PC-9 (cell line): ENCODE measurements around the gene OR8G1. TPM values are rescaled to one million over a fixed set of nuclear protein-coding genes. Genes with fewer than 3 reads are reported as not detected.

Experiments used
- BruUV-seq: library from RNA; stranded (reverse); fragments of 400-500 nt; replicated peaks from 2 replicates; lab custom pipeline; 2021; lab: Mats Ljungman, UMichigan
- CTCF ChIA-PET: fragments of 300-600 bp; sonication (Branson Sonifier 250); formaldehyde crosslinking; loops from one replicate; lab custom pipeline; 2022; ENCODE audit warnings: antibody characterized with exemption; lab: Charles Lee
- POLR2A ChIA-PET: fragments of 300-600 bp; sonication (Branson Sonifier 250); formaldehyde crosslinking; loops from one replicate; lab custom pipeline; 2022; ENCODE audit warnings: antibody characterized with exemption; ENCODE audit not compliant: unreplicated experiment; lab: Charles Lee
- DNase-seq, 2 experiments: peaks; one replicate each; pipeline versions ENCODE4 v3.0.0 to v3.0.0-alpha.2; 2015 to 2022; ENCODE audit warnings: mixed read lengths in 1 of 2
- H2AFZ ChIP-seq: fragments of 200-600 bp; sonication (generic); 2 replicates; pipeline ENCODE4 v1.8.1; 2017; ENCODE audit warnings: antibody characterized with exemption
- H3F3A ChIP-seq: fragments of 200-600 bp; sonication (generic); 2 replicates; pipeline ENCODE4 v1.8.1; 2017; ENCODE audit warnings: antibody characterized with exemption, mild to moderate bottlenecking, low read depth; ENCODE audit not compliant: insufficient read depth
- H3K27ac ChIP-seq: fragments of 200-600 bp; sonication (generic); 2 replicates; pipeline ENCODE4 v1.6.1; 2016; ENCODE audit warnings: mixed run types
- H3K27me3 ChIP-seq: fragments of 200-600 bp; sonication (generic); 2 replicates; pipeline ENCODE4 v1.6.1; 2016; ENCODE audit warnings: low read depth, mixed run types; ENCODE audit not compliant: insufficient read depth
- H3K36me3 ChIP-seq: fragments of 200-600 bp; sonication (generic); 2 replicates; pipeline ENCODE4 v1.6.1; 2016; ENCODE audit warnings: low read depth, mixed run types
- H3K4me1 ChIP-seq: fragments of 200-600 bp; sonication (generic); replicated peaks from 2 replicates; pipeline ENCODE4 v1.6.1; 2016; ENCODE audit warnings: mixed run types; ENCODE audit not compliant: insufficient read depth
- H3K4me2 ChIP-seq: fragments of 200-600 bp; sonication (generic); 2 replicates; pipeline ENCODE4 v1.6.1; 2017; ENCODE audit warnings: mixed run types
- H3K4me3 ChIP-seq: fragments of 200-600 bp; sonication (generic); 2 replicates; pipeline ENCODE4 v1.6.1; 2016; ENCODE audit warnings: mixed run types
- H3K79me2 ChIP-seq: fragments of 200-600 bp; sonication (generic); 2 replicates; pipeline ENCODE4 v1.6.1; 2017; ENCODE audit warnings: low read depth, mixed run types
- H3K9me2 ChIP-seq: fragments of 200-600 bp; sonication (generic); 2 replicates; pipeline ENCODE4 v1.8.1; 2017; ENCODE audit warnings: mild to moderate bottlenecking; ENCODE audit not compliant: insufficient read depth
- H3K9me3 ChIP-seq: fragments of 200-600 bp; sonication (generic); 2 replicates; pipeline ENCODE4 v1.8.1; 2016; ENCODE audit warnings: low read depth; ENCODE audit not compliant: insufficient read depth
- H4K20me1 ChIP-seq: fragments of 200-600 bp; sonication (generic); 2 replicates; pipeline ENCODE4 v1.8.1; 2017; ENCODE audit not compliant: insufficient read depth
- CTCF ChIP-seq: fragments of 200-600 bp; sonication (generic); conservative IDR thresholded peaks from 2 replicates; pipeline ENCODE4 v1.6.1; 2017; ENCODE audit warnings: mixed run types, antibody characterized with exemption, mild to moderate bottlenecking, moderate library complexity
- EZH2 ChIP-seq: fragments of 200-600 bp; sonication (generic); IDR thresholded peaks from 2 replicates; pipeline ENCODE4 v1.8.0; 2017; ENCODE audit warnings: antibody characterized with exemption, low read depth
- intact Hi-C: fragments of 100-400 bp; cut with micrococcal nuclease; formaldehyde crosslinking; loops from one replicate; pipeline ENCODE4 v1.10.0; 2022; ENCODE audit not compliant: unreplicated experiment
- total RNA-seq: library from RNA; stranded (reverse); gene quantifications from 2 replicates; pipeline ENCODE4 v1.2.3, GENCODE V29; 2021

The OR8G1 gene
- total RNA-seq, 1 experiment from 2014 or later = not detected

GRCh38 chr11:124199702-124200101 is 41.2 kb upstream of the OR8G1 start:
- Histone ChIP-seq H3K79me2 (no peaks in the 10 kb centered on the region), H2AFZ (no peak overlapping the region), H3K9me3 (no peaks in the 10 kb centered on the region), H4K20me1 (no peaks in the 10 kb centered on the region), H3K27me3 (peaks cover 7% of the 10 kb centered on the region; the same call in 1 of the 2 replicates), H3K9me2 (no peaks in the 10 kb centered on the region), H3K4me1 (no peaks in the 10 kb centered on the region), H3K4me3 (no peak overlapping the region), H3K4me2 (no peak overlapping the region), H3K27ac (no peak overlapping the region), H3K36me3 (no peaks in the 10 kb centered on the region), H3F3A (no peaks in the 10 kb centered on the region)
- BruUV-seq = no TSS peak
- TF ChIP-seq CTCF (no peak), EZH2 (no peak)
- no peak for DNase-seq
- CTCF ChIA-PET = no interaction called here
- POLR2A ChIA-PET = no interaction called here
- intact Hi-C loops = no loop called here

- H3K79me2 ChIP-seq = no peaks in the 10 kb centered on the region
- TF ChIP-seq CTCF = no peak
- no peak for TF ChIP-seq EZH2
- H2AFZ ChIP-seq = no peak overlapping the region
- POLR2A ChIA-PET = no interaction called here
- no peaks in the 10 kb centered on the region for H3K36me3 ChIP-seq
- H3F3A ChIP-seq = no peaks in the 10 kb centered on the region
- no peaks in the 10 kb centered on the region for H4K20me1 ChIP-seq
- DNase-seq = no peak
- H3K9me3 ChIP-seq = no peaks in the 10 kb centered on the region
- no peaks in the 10 kb centered on the region for H3K4me1 ChIP-seq
- CTCF ChIA-PET = no interaction called here
- no peak overlapping the region for H3K4me2 ChIP-seq
- intact Hi-C loops = no loop called here
- no peak overlapping the region for H3K4me3 ChIP-seq
- H3K27me3 ChIP-seq = peaks cover 15% of the 10 kb centered on the region
- BruUV-seq = no TSS peak
- H3K27ac ChIP-seq = no peak overlapping the region
- no peaks in the 10 kb centered on the region for H3K9me2 ChIP-seq
These were observed 40.2 kb upstream of the OR8G1 start for GRCh38 chr11:124200671-124201070.

- Histone ChIP-seq H3K9me2 (no peaks in the 10 kb centered on the region), H2AFZ (no peak overlapping the region), H3K79me2 (no peaks in the 10 kb centered on the region), H3K36me3 (no peaks in the 10 kb centered on the region), H3K4me1 (no peaks in the 10 kb centered on the region), H4K20me1 (no peaks in the 10 kb centered on the region), H3K4me2 (no peak overlapping the region), H3K27ac (no peak overlapping the region), H3K27me3 (peaks cover 22% of the 10 kb centered on the region), H3K4me3 (no peak overlapping the region), H3F3A (no peaks in the 10 kb centered on the region), H3K9me3 (no peaks in the 10 kb centered on the region)
- no TSS peak for BruUV-seq
- ChIA-PET CTCF (no interaction called here), POLR2A (no interaction called here)
- DNase-seq = no peak
- TF ChIP-seq EZH2 (no peak), CTCF (no peak)
- intact Hi-C loops = no loop called here
These were observed 37.9 kb upstream of the OR8G1 start for GRCh38 chr11:124202951-124203350.
